Activated CD4-positive, alpha-beta T cell treated with anti-CD3 and anti-CD28 coated beads, Interleukin-2, amount 50 U/mL, for 48 hours (primary cell): Measurements from ENCODE around the gene RPL41.
A peak's percentile ranks its signal among the peaks of the same experiment; 100 is the strongest.

Experiments used
- DNase-seq, 2 experiments: peaks; one replicate each; pipeline ENCODE4 v3.0.0-alpha.2; 2020

Gene RPL41

GRCh38 chr12:56128670-56129205 lies 12.3 kb downstream of the RPL41 start:
- DNase-seq: peak in 1 of 2 experiments; percentile 30

GRCh38 chr12:56129206-56129941 lies 12.9 kb downstream of the RPL41 start:
- DNase-seq: peak; percentile 71 to 78

GRCh38 chr12:56129942-56130495 lies 13.6 kb downstream of the RPL41 start:
- DNase-seq: no peak

- DNase-seq: no peak
Observed at GRCh38 chr12:56130876-56131275, 14.4 kb downstream of the RPL41 start.

GRCh38 chr12:56134897-56135296 lies 18.5 kb downstream of the RPL41 start:
- DNase-seq: no peak

- no peak for DNase-seq
Observed at GRCh38 chr12:56137853-56138571, 21.6 kb downstream of the RPL41 start.

- no peak for DNase-seq
Observed at GRCh38 chr12:56141946-56142784, 25.7 kb downstream of the RPL41 start.

GRCh38 chr12:56143217-56143616 lies 26.8 kb downstream of the RPL41 start:
- no peak for DNase-seq

GRCh38 chr12:56143870-56144269 lies 27.4 kb downstream of the RPL41 start:
- no peak for DNase-seq

- DNase-seq: no peak
Observed at GRCh38 chr12:56145217-56145616, 28.8 kb downstream of the RPL41 start.

- DNase-seq: no peak
Observed at GRCh38 chr12:56146492-56147460, 30.3 kb downstream of the RPL41 start.

- DNase-seq: no peak
Observed at GRCh38 chr12:56150563-56150962, 34.1 kb downstream of the RPL41 start.

GRCh38 chr12:56151672-56152131 lies 35.3 kb downstream of the RPL41 start:
- DNase-seq: peak; percentile 74 to 80

- DNase-seq: peak; percentile 94 to 96
Observed at GRCh38 chr12:56152132-56152755, 35.8 kb downstream of the RPL41 start, which contains the start of gene MYL6B. Gene MYL6B (plus strand): TSS chr12:56152587. CDS start chr12:56153919, 1,332 bp downstream.

GRCh38 chr12:56152756-56153677 lies 36.6 kb downstream of the RPL41 start:
- DNase-seq: no peak

- no peak for DNase-seq
Observed at GRCh38 chr12:56153678-56154065, 37.2 kb downstream of the RPL41 start.

- DNase-seq: no peak
Observed at GRCh38 chr12:56154246-56154771, 37.9 kb downstream of the RPL41 start.

- no peak for DNase-seq
Observed at GRCh38 chr12:56154818-56155217, 38.4 kb downstream of the RPL41 start.

GRCh38 chr12:56155256-56155845 lies 38.9 kb downstream of the RPL41 start:
- no peak for DNase-seq
